Measurements from ENCODE around the gene RPS19BP1. TPM values are rescaled to one million over a fixed set of nuclear protein-coding genes. Genes with fewer than 3 reads are reported as not detected.
"Not testable (repeated sequence)": the region's sequence is repeated elsewhere in the genome, so short reads cannot be mapped to it uniquely, and the experiment has no call there.

RPS19BP1 gene
- total RNA-seq, 2 experiments from 2014 or later, result 65.8 to 69.7 TPM

- peaks cover 77% of the 10 kb centered on the region for H3K36me3 Mint-ChIP-seq (ENCODE audit: low read depth)
- DNase-seq, result peak in 2 of 14 experiments; percentile 40 to 47
- no peaks in the 10 kb centered on the region for H3K9me3 ChIP-seq (ENCODE audit: control insufficient read depth in 1 of 2, insufficient read depth in 1 of 2, low read length in 2 of 2)
These were observed 9.8 kb downstream of the RPS19BP1 start for GRCh38 chr22:39522567-39523300.

GRCh38 chr22:39522091-39522490, 10.5 kb downstream of the RPS19BP1 start:
- intact Hi-C loops (cut with DNase I, micrococcal nuclease); H3K9me3 ChIP-seq (ENCODE audit: control insufficient read depth in 1 of 2, insufficient read depth in 1 of 2, low read length in 2 of 2); H3K9me3 Mint-ChIP-seq; H3K27me3 Mint-ChIP-seq; H3K27me3 ChIP-seq (ENCODE audit: control insufficient read depth in 1 of 2, insufficient read depth in 2 of 2, low read length in 2 of 2); DNase-seq; ATAC-seq (ENCODE audit: poor library complexity): not testable (repeated sequence)
- peaks cover 67% of the 10 kb centered on the region for H3K4me1 Mint-ChIP-seq (ENCODE audit: low read depth)
- peaks cover 73% of the 10 kb centered on the region for H3K36me3 Mint-ChIP-seq (ENCODE audit: low read depth)
- Histone ChIP-seq H3K4me1 (ENCODE audit: insufficient read depth, low read length) (peaks cover 70% of the 10 kb centered on the region), H3K27ac (ENCODE audit: low read depth in 1 of 2, low read length in 2 of 2) (peak overlapping the region in 1 of 2 donors; percentile 15), H3K4me3 (ENCODE audit: low read length) (peak overlapping the region; percentile 100), H3K36me3 (ENCODE audit: insufficient read depth, low read length) (peaks cover 37% of the 10 kb centered on the region)
- POLR2A ChIA-PET, result interaction anchor here (0.7 to 5.7 kb wide), 10 partner anchors 8 to 522 kb away, joined by 3 to 129 read pairs (median 4); partner anchors contain the start of genes MIEF1, RPL3, RPS19BP1 and TAB1
- CTCF ChIA-PET, result interaction anchor here (1.3 to 1.6 kb wide), 2 partner anchors 8 to 26 kb away, joined by 4 to 11 read pairs; no protein-coding TSS in a partner anchor
- H3K4me3 Mint-ChIP-seq, result peak overlapping the region; percentile 97
- H3K27ac Mint-ChIP-seq, result peak overlapping the region; percentile 98

More at GRCh38 chr22:39522567-39523300, 9.8 kb downstream of the RPS19BP1 start:
- peak overlapping the region in 1 of 2 donors; percentile 30 for H3K27ac ChIP-seq (ENCODE audit: low read depth in 1 of 2, low read length in 2 of 2)
- H3K4me3 ChIP-seq (ENCODE audit: low read length), result peak overlapping the region; percentile 100
- intact Hi-C loops (cut with DNase I, micrococcal nuclease), result no loop called here
- peaks cover 77% of the 10 kb centered on the region for H3K4me1 ChIP-seq (ENCODE audit: insufficient read depth, low read length)
- peak overlapping the region; percentile 97 for H3K4me3 Mint-ChIP-seq
- H3K36me3 ChIP-seq (ENCODE audit: insufficient read depth, low read length), result peaks cover 35% of the 10 kb centered on the region
- no peaks in the 10 kb centered on the region for H3K9me3 Mint-ChIP-seq
- peak overlapping the region; percentile 98 for H3K27ac Mint-ChIP-seq
- peaks cover 5% of the 10 kb centered on the region for H3K27me3 Mint-ChIP-seq
- no peaks in the 10 kb centered on the region for H3K27me3 ChIP-seq (ENCODE audit: control insufficient read depth in 1 of 2, insufficient read depth in 2 of 2, low read length in 2 of 2)
- POLR2A ChIA-PET, result interaction anchor here (0.7 to 5.7 kb wide), 11 partner anchors 8 to 522 kb away, joined by 3 to 129 read pairs (median 4); partner anchors contain the start of genes MIEF1, RPL3, RPS19BP1 and TAB1
- no peak for TF ChIP-seq CTCF (IDR thresholded peaks at IDR 0.05)
- no peak for ATAC-seq (ENCODE audit: poor library complexity)
- CTCF ChIA-PET, result interaction anchor here (1.3 to 1.6 kb wide), 2 partner anchors 8 to 26 kb away, joined by 4 to 11 read pairs; no protein-coding TSS in a partner anchor
- peaks cover 74% of the 10 kb centered on the region for H3K4me1 Mint-ChIP-seq (ENCODE audit: low read depth)

GRCh38 chr22:39521106-39521885, 11.3 kb downstream of the RPS19BP1 start:
- intact Hi-C loops (cut with DNase I, micrococcal nuclease); H3K27me3 Mint-ChIP-seq; H3K27me3 ChIP-seq (ENCODE audit: control insufficient read depth in 1 of 2, insufficient read depth in 2 of 2, low read length in 2 of 2); H3K9me3 Mint-ChIP-seq; H3K9me3 ChIP-seq (ENCODE audit: control insufficient read depth in 1 of 2, insufficient read depth in 1 of 2, low read length in 2 of 2); ATAC-seq (ENCODE audit: poor library complexity): not testable (repeated sequence)
- peaks cover 70% of the 10 kb centered on the region for H3K36me3 Mint-ChIP-seq (ENCODE audit: low read depth)
- H3K4me3 Mint-ChIP-seq, result peak overlapping the region; percentile 97
- CTCF ChIA-PET, result interaction anchor here (0.5 to 8.4 kb wide), 2 partner anchors 9 to 605 kb away, joined by 4 to 69 read pairs; partner anchors contain the start of gene RPS19BP1
- Histone ChIP-seq H3K27ac (ENCODE audit: low read depth in 1 of 2, low read length in 2 of 2) (peak overlapping the region; percentile 92 to 95), H3K4me3 (ENCODE audit: low read length) (peak overlapping the region; percentile 100), H3K36me3 (ENCODE audit: insufficient read depth, low read length) (peaks cover 41% of the 10 kb centered on the region), H3K4me1 (ENCODE audit: insufficient read depth, low read length) (peaks cover 62% of the 10 kb centered on the region)
- peaks cover 62% of the 10 kb centered on the region for H3K4me1 Mint-ChIP-seq (ENCODE audit: low read depth)
- peak in 1 of 14 experiments; percentile 82 for DNase-seq
- POLR2A ChIA-PET, result interaction anchor here (0.6 to 5.7 kb wide), 8 partner anchors 9 to 523 kb away, joined by 3 to 129 read pairs (median 24); partner anchors contain the start of genes MIEF1, RPL3 and RPS19BP1
- peak overlapping the region; percentile 98 for H3K27ac Mint-ChIP-seq

All from CD4-positive, alpha-beta T cell (primary cell).